ENCODE results near the gene TAPBP. TPM values are rescaled to one million over a fixed set of nuclear protein-coding genes. Genes with fewer than 3 reads are reported as not detected.

Gene TAPBP
- total RNA-seq, 1 experiment from 2014 or later, result 67.2 TPM

GRCh38 chr6:33306356-33306755, 7.5 kb downstream of the TAPBP start:
- peaks cover 27% of the 10 kb centered on the region for H3K79me2 ChIP-seq (ENCODE audit: low read length)
- no peaks in the 10 kb centered on the region for H3K27me3 ChIP-seq (ENCODE audit: low read length)
- H3K4me1 ChIP-seq (ENCODE audit: insufficient read depth, low read length), result no peaks in the 10 kb centered on the region
- no TSS peak for BruUV-seq (replicated peaks)
- DNase-seq (no peak), ATAC-seq (no peak)
- H3K4me3 ChIP-seq (ENCODE audit: low read length), result no peak overlapping the region
- no peaks in the 10 kb centered on the region for H3F3A ChIP-seq (ENCODE audit: low read length, unreplicated experiment)
- H3K9me2 ChIP-seq (replicated peaks; ENCODE audit: low read length), result no peaks in the 10 kb centered on the region
- no peak overlapping the region for H3K4me2 ChIP-seq (ENCODE audit: low read length)
- H3K27ac ChIP-seq (ENCODE audit: low read length), result no peak overlapping the region
- POLR2A ChIA-PET (ENCODE audit: unreplicated experiment), result no interaction called here
- TF ChIP-seq EZH2phosphoT487 (IDR thresholded peaks at IDR 0.05; ENCODE audit: borderline replicate concordance, low read length) (no peak), CTCF (conservative IDR thresholded peaks at IDR 0.05; ENCODE audit: low read depth, low read length) (no peak), EZH2 (IDR thresholded peaks at IDR 0.05; ENCODE audit: low read length, unreplicated experiment) (no peak)
- no peaks in the 10 kb centered on the region for H3K9me3 ChIP-seq (ENCODE audit: low read length)
- no peak overlapping the region for H3K9ac ChIP-seq (ENCODE audit: low read length)
- CTCF ChIA-PET, result no interaction called here
- intact Hi-C loops (cut with micrococcal nuclease), result no loop called here
- H4K20me1 ChIP-seq (ENCODE audit: low read length), result no peaks in the 10 kb centered on the region
- H3K36me3 ChIP-seq (ENCODE audit: low read depth, low read length), result peaks cover 7% of the 10 kb centered on the region
- H2AFZ ChIP-seq (ENCODE audit: low read length), result no peak overlapping the region

- peaks cover 1% of the 10 kb centered on the region for H3F3A ChIP-seq (ENCODE audit: low read length, unreplicated experiment)
- H3K4me2 ChIP-seq (ENCODE audit: low read length), result no peak overlapping the region
- H2AFZ ChIP-seq (ENCODE audit: low read length), result no peak overlapping the region
- H3K27me3 ChIP-seq (ENCODE audit: low read length), result no peaks in the 10 kb centered on the region
- TF ChIP-seq EZH2phosphoT487 (IDR thresholded peaks at IDR 0.05; ENCODE audit: borderline replicate concordance, low read length) (no peak), CTCF (conservative IDR thresholded peaks at IDR 0.05; ENCODE audit: low read depth, low read length) (no peak), EZH2 (IDR thresholded peaks at IDR 0.05; ENCODE audit: low read length, unreplicated experiment) (no peak)
- ATAC-seq (no peak), DNase-seq (no peak)
- H3K27ac ChIP-seq (ENCODE audit: low read length), result no peak overlapping the region
- no peak overlapping the region for H3K9ac ChIP-seq (ENCODE audit: low read length)
- BruUV-seq (replicated peaks), result no TSS peak
- H3K36me3 ChIP-seq (ENCODE audit: low read depth, low read length), result peaks cover 7% of the 10 kb centered on the region
- no peak overlapping the region for H3K4me3 ChIP-seq (ENCODE audit: low read length)
- intact Hi-C loops (cut with micrococcal nuclease), result no loop called here
- ChIA-PET CTCF (no interaction called here), POLR2A (ENCODE audit: unreplicated experiment) (no interaction called here)
- H3K79me2 ChIP-seq (ENCODE audit: low read length), result peaks cover 24% of the 10 kb centered on the region
- H3K4me1 ChIP-seq (ENCODE audit: insufficient read depth, low read length), result peaks cover 7% of the 10 kb centered on the region
- H3K9me2 ChIP-seq (replicated peaks; ENCODE audit: low read length), result no peaks in the 10 kb centered on the region
- no peaks in the 10 kb centered on the region for H3K9me3 ChIP-seq (ENCODE audit: low read length)
- no peaks in the 10 kb centered on the region for H4K20me1 ChIP-seq (ENCODE audit: low read length)
Measured at GRCh38 chr6:33305052-33305451, 8.8 kb downstream of the TAPBP start.

GRCh38 chr6:33304216-33304615, 9.7 kb downstream of the TAPBP start:
- intact Hi-C loops (cut with micrococcal nuclease), result no loop called here
- peaks cover 3% of the 10 kb centered on the region for H3F3A ChIP-seq (ENCODE audit: low read length, unreplicated experiment)
- H3K4me3 ChIP-seq (ENCODE audit: low read length), result no peak overlapping the region
- H2AFZ ChIP-seq (ENCODE audit: low read length), result no peak overlapping the region
- DNase-seq (no peak), ATAC-seq (no peak)
- no peaks in the 10 kb centered on the region for H4K20me1 ChIP-seq (ENCODE audit: low read length)
- POLR2A ChIA-PET (ENCODE audit: unreplicated experiment), result interaction anchor here (0.6 kb wide), 1 partner anchor 15 kb away, joined by 3 read pairs; no protein-coding TSS in a partner anchor
- H3K27me3 ChIP-seq (ENCODE audit: low read length), result no peaks in the 10 kb centered on the region
- H3K9ac ChIP-seq (ENCODE audit: low read length), result no peak overlapping the region
- no peak overlapping the region for H3K27ac ChIP-seq (ENCODE audit: low read length)
- no peak overlapping the region for H3K4me2 ChIP-seq (ENCODE audit: low read length)
- no TSS peak for BruUV-seq (replicated peaks)
- TF ChIP-seq EZH2phosphoT487 (IDR thresholded peaks at IDR 0.05; ENCODE audit: borderline replicate concordance, low read length) (no peak), EZH2 (IDR thresholded peaks at IDR 0.05; ENCODE audit: low read length, unreplicated experiment) (no peak), CTCF (conservative IDR thresholded peaks at IDR 0.05; ENCODE audit: low read depth, low read length) (no peak)
- H3K9me2 ChIP-seq (replicated peaks; ENCODE audit: low read length), result no peaks in the 10 kb centered on the region
- H3K36me3 ChIP-seq (ENCODE audit: low read depth, low read length), result peaks cover 7% of the 10 kb centered on the region
- H3K4me1 ChIP-seq (ENCODE audit: insufficient read depth, low read length), result peaks cover 7% of the 10 kb centered on the region
- peaks cover 23% of the 10 kb centered on the region for H3K79me2 ChIP-seq (ENCODE audit: low read length)
- H3K9me3 ChIP-seq (ENCODE audit: low read length), result no peaks in the 10 kb centered on the region
- CTCF ChIA-PET, result no interaction called here
